Endothelial cell of umbilical vein (primary cell): ENCODE data around the gene GUCA1A. TPM values are rescaled to one million over a fixed set of nuclear protein-coding genes. Genes with fewer than 3 reads are reported as not detected.

Source experiments
- BruUV-seq: library from RNA; stranded (reverse); fragments of 400-500 nt; replicated peaks from 2 replicates; lab custom pipeline; 2021; lab: Mats Ljungman, UMichigan
- CTCF ChIA-PET: fragments of 300-600, 350-600 bp; sonication (Branson Sonifier 250); formaldehyde crosslinking; loops from one replicate; lab custom pipeline; 2021; ENCODE audit warnings: antibody characterized with exemption, inconsistent platforms; lab: Charles Lee
- POLR2A ChIA-PET: fragments of 300-600, 350-600 bp; sonication (Branson Sonifier 250); formaldehyde crosslinking; loops from one replicate; lab custom pipeline; 2021; ENCODE audit warnings: antibody characterized with exemption, inconsistent platforms; lab: Charles Lee
- DNase-seq: peaks from one replicate; pipeline ENCODE4 v3.0.0-alpha.2; 2011; ENCODE audit warnings: low read depth, low spot score
- FAIRE-seq: peaks from 2 replicates; lab custom pipeline; 2011; peaks lifted over from hg19 to GRCh38; lab: Jason Lieb, UNC
- H2AFZ ChIP-seq: 2 replicates; pipeline ENCODE4 v1.6.0; 2012; ENCODE audit warnings: low read depth, low read length, control low read depth, inconsistent platforms
- H3K27ac ChIP-seq: 2 replicates; pipeline ENCODE4 v1.5.1; 2011; ENCODE audit warnings: low read depth, mild to moderate bottlenecking, control low read depth, low read length, moderate library complexity; ENCODE audit not compliant: insufficient read depth
- H3K27me3 ChIP-seq, 2 experiments: 2 replicates each; pipeline versions ENCODE4 v1.6.0 to v1.6.1; 2011; ENCODE audit warnings: low read length in 2 of 2, mixed read lengths in 1 of 2; ENCODE audit not compliant: control insufficient read depth in 2 of 2, insufficient read depth in 2 of 2
- H3K36me3 ChIP-seq, 2 experiments: 2 replicates in 1 of 2; 3 replicates in 1 of 2; pipeline ENCODE4 v1.5.1; 2011; ENCODE audit warnings: low read length in 2 of 2, mild to moderate bottlenecking in 1 of 2, moderate library complexity in 1 of 2; ENCODE audit not compliant: control insufficient read depth in 2 of 2, insufficient read depth in 2 of 2; ENCODE audit errors: extremely low read depth in 1 of 2
- H3K4me1 ChIP-seq: 3 replicates; pipeline ENCODE4 v1.5.1; 2011; ENCODE audit warnings: mild to moderate bottlenecking, low read length; ENCODE audit not compliant: control insufficient read depth, insufficient read depth; ENCODE audit errors: extremely low read depth
- H3K4me2 ChIP-seq: 2 replicates; pipeline ENCODE4 v1.6.1; 2011; ENCODE audit warnings: low read length, control low read depth, mixed read lengths; ENCODE audit not compliant: insufficient read depth
- H3K4me3 ChIP-seq, 3 experiments: fragments of 200-600 bp in 1 of 3; sonication (generic), shearing (Covaris generic) in 1 of 3; replicated peaks in 1 of 3; 2 replicates each; pipeline ENCODE4 v1.5.1; 2011 to 2016; ENCODE audit warnings: control low read depth in 3 of 3, low read length in 3 of 3, mild to moderate bottlenecking in 2 of 3, inconsistent platforms in 1 of 3, low read depth in 1 of 3, moderate library complexity in 1 of 3; ENCODE audit not compliant: insufficient read depth in 1 of 3
- H3K79me2 ChIP-seq: 2 replicates; pipeline ENCODE4 v1.6.0; 2012; ENCODE audit warnings: low read length, inconsistent platforms; ENCODE audit not compliant: control insufficient read depth, insufficient read depth
- H3K9ac ChIP-seq: replicated peaks from 2 replicates; pipeline ENCODE3; 2011; ENCODE audit warnings: low read length, control low read depth; ENCODE audit not compliant: insufficient read depth; ENCODE audit errors: extremely low read depth
- H3K9me1 ChIP-seq: replicated peaks from 3 replicates; pipeline ENCODE4 v1.6.0; 2011; ENCODE audit warnings: mild to moderate bottlenecking, low read length; ENCODE audit not compliant: control insufficient read depth, insufficient read depth; ENCODE audit errors: extremely low read depth
- H3K9me3 ChIP-seq: replicated peaks from 2 replicates; pipeline ENCODE4 v1.5.1; 2012; ENCODE audit warnings: low read length, inconsistent platforms; ENCODE audit not compliant: control insufficient read depth, insufficient read depth
- H4K20me1 ChIP-seq: replicated peaks from 2 replicates; pipeline ENCODE3; 2011; ENCODE audit warnings: mild to moderate bottlenecking, low read length; ENCODE audit not compliant: control insufficient read depth, insufficient read depth; ENCODE audit errors: extremely low read depth
- FOS ChIP-seq: IDR thresholded peaks from 2 replicates; pipeline ENCODE4 v1.6.1; 2011; ENCODE audit warnings: mild to moderate bottlenecking, low read length, moderate library complexity, borderline replicate concordance; ENCODE audit not compliant: insufficient read depth
- JUN ChIP-seq: IDR thresholded peaks from 2 replicates; pipeline ENCODE4 v1.6.1; 2011; ENCODE audit warnings: borderline replicate concordance, low read depth; ENCODE audit not compliant: insufficient read length, insufficient read depth
- dilution Hi-C: fragments of 300-500 bp; cut with MboI; formaldehyde crosslinking; loops from one replicate; pipeline ENCODE4 v1.15.0; 2019; ENCODE audit warnings: low sequenced_read_pairs; ENCODE audit not compliant: extremely low pct_ligation_motif_present
- intact Hi-C: fragments of 100-400 bp; cut with micrococcal nuclease; formaldehyde crosslinking; loops from one replicate; pipeline ENCODE4 v1.10.0; 2022
- polyA plus RNA-seq, 4 experiments: library from polyadenylated mRNA; depleted of rRNA in 3 of 4; stranded (reverse) in 3 of 4; unstranded in 1 of 4; fragments of >200 nt; gene quantifications; 2 replicates each; pipeline versions ENCODE4 v1.2.1 to v1.2.3, GENCODE V29; 2011 to 2012; ENCODE audit warnings: missing spikeins in 1 of 4
- total RNA-seq: library from RNA; stranded (reverse); gene quantifications from 2 replicates; pipeline ENCODE4 v1.2.3, GENCODE V29; 2021
- TF ChIP-seq, protein P1 (sequence below), 2 donors: IDR thresholded peaks; 1 replicate in 1 of 2; 2 replicates in 1 of 2; pipeline ENCODE4 v1.5.1; 2011; ENCODE audit warnings: low read length in 2 of 2, mild to moderate bottlenecking in 2 of 2, moderate library complexity in 2 of 2, control low read depth in 1 of 2, inconsistent platforms in 1 of 2, low read depth in 1 of 2; ENCODE audit not compliant: insufficient read depth in 1 of 2; ENCODE audit errors: extremely low read depth in 1 of 2

GUCA1A gene
- total and polyA plus RNA-seq, 2 donors (not counting 3 experiments of a cell fraction or from before 2014, with no cell fraction given) = 0.04 to 0.22 TPM

DNA sequence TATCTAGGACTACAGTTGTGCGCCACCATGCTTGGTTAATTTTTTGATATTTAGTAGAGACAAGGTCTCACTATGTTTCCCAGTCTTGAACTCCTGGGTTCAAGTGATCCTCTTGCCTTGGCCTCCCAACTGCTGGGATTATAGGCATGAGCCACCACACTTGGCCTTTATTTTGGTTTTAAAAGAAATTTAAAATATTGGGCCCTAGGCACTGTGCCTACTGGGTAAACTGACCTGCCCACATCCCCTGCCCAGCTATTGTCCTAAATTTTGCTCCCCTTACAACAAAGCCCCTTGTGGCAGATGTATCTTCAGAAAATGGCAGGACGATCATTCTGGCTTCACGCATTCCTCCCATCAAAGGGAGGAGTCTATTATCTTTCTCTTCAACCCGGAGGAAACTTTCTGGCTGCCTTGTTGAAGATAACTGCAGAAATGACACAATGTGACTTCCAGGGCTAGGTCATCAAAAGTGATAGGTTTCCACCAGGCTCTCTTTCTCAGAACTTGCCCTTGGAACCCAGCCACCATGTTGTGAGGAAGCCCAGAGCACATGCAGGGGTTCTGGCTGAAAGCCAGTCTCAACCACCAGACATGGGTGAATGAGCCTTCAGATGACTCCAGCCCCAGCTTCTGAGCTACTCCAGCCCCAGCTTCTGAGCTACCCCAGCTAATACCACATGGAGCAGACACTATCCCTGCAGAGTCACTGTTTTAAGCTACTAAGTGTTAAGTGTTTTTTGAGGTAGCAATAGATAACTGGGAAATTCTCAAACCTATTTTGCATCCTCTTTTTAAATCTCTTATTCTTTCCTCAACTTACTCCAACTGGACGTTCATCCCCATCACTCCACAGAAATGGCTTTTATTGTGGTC lies 26.2 kb downstream of the GUCA1A start:
- no peak overlapping the region for H3K9ac ChIP-seq
- H3K27me3 ChIP-seq = no peaks in the 10 kb centered on the region
- H2AFZ ChIP-seq = no peak overlapping the region
- FAIRE-seq (no peak), DNase-seq (no peak)
- H3K9me1 ChIP-seq = no peaks in the 10 kb centered on the region
- BruUV-seq = no TSS peak
- intact Hi-C loops = no loop called here
- no peaks in the 10 kb centered on the region for H3K79me2 ChIP-seq
- no peaks in the 10 kb centered on the region for H4K20me1 ChIP-seq
- H3K4me1 ChIP-seq = peaks cover 6% of the 10 kb centered on the region
- ChIA-PET CTCF (interaction anchor here (1.7 kb wide), 1 partner anchor 95 kb away, joined by 4 read pairs; no protein-coding TSS in a partner anchor), POLR2A (interaction anchor here (0.7 kb wide), 1 partner anchor 583 kb away, joined by 10 read pairs; the partner anchor contains the start of gene BICRAL)
- TF ChIP-seq JUN (no peak), FOS (no peak)
- TF ChIP-seq, protein P1, sequence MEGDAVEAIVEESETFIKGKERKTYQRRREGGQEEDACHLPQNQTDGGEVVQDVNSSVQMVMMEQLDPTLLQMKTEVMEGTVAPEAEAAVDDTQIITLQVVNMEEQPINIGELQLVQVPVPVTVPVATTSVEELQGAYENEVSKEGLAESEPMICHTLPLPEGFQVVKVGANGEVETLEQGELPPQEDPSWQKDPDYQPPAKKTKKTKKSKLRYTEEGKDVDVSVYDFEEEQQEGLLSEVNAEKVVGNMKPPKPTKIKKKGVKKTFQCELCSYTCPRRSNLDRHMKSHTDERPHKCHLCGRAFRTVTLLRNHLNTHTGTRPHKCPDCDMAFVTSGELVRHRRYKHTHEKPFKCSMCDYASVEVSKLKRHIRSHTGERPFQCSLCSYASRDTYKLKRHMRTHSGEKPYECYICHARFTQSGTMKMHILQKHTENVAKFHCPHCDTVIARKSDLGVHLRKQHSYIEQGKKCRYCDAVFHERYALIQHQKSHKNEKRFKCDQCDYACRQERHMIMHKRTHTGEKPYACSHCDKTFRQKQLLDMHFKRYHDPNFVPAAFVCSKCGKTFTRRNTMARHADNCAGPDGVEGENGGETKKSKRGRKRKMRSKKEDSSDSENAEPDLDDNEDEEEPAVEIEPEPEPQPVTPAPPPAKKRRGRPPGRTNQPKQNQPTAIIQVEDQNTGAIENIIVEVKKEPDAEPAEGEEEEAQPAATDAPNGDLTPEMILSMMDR (IDR thresholded peaks at IDR 0.05; ENCODE audit: extremely low read depth in 1 of 2, insufficient read depth in 1 of 2, low read depth in 1 of 2, low read length in 2 of 2) = no peak
- H3K4me2 ChIP-seq = no peak overlapping the region
- H3K27ac ChIP-seq = no peak overlapping the region
- H3K36me3 ChIP-seq = no peaks in the 10 kb centered on the region
- no peak overlapping the region for H3K4me3 ChIP-seq
- H3K9me3 ChIP-seq = no peaks in the 10 kb centered on the region
- dilution Hi-C loops = no loop called here
